ENCODE measurements around the gene AREL1.
A peak's percentile ranks its signal among the peaks of the same experiment; 100 is the strongest.

Gene AREL1

DNA sequence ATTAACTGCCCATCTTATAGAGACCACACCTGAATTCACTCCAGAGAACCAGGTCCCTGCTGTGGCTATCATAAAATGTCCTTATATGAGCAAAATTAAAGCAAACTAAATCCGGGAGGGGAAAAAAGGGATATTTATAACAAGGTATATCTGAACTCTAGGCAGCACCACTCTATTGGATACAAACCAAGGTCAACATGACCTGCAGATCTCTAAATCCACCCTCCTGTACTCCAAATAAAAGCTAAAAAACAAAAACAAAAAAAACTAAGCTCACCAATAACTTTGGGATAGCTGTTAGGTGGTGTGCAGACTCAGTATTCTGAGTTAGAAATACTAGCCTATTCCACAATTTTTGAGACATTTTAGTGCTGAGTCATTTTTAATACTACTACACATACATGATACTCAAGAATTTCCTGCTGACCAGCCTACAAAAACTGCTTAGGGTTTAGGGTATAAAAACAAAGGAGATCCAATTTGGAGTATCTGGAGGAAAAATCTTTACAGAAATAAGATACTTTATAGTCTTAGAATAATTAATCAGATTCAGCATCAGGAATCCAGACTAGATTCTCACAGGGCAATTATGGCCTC is 54.2 kb downstream of the AREL1 start:
- no peak for DNase-seq

- DNase-seq: no peak
Observed at GRCh38 chr14:74656964-74657363, 55.9 kb downstream of the AREL1 start.

DNA sequence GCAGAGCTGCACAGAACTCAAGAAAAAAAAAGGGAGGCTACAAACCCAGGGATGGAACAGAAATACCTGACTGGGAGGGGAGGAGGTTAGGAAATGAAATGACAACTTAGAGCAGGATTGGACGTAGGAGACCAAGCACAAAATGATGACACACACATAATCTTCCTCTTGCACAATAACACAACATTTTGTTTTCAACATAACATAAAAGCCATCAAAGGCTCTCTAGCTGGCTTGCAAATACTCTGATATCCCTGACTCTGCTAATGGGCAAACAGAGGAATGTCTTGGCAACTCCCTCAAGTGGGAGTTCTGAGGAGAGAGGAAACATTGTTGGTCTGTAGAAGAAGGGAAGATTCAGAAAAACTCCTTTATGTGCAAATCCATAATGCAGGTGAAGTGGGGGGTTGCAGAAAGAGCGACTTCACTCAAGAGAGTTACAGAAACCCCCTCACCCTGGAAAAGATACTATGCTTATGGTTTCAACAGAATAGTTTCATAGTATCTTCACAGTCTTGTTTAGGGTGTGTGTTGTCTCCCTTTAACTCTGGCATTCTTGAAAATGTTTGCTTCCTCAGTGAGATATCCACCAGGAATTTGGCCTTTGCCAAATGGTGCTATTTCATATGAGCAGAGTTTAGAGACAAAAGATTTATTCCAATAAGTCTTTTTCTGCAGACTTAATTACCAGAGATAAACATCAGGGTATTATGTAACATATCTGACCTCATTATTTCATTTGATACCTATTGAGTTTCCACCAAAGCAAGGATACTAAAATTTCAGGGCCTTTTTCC is 57.1 kb downstream of the AREL1 start:
- no peak for DNase-seq

GRCh38 chr14:74654931-74655330 is 57.9 kb downstream of the AREL1 start:
- DNase-seq: no peak

DNA sequence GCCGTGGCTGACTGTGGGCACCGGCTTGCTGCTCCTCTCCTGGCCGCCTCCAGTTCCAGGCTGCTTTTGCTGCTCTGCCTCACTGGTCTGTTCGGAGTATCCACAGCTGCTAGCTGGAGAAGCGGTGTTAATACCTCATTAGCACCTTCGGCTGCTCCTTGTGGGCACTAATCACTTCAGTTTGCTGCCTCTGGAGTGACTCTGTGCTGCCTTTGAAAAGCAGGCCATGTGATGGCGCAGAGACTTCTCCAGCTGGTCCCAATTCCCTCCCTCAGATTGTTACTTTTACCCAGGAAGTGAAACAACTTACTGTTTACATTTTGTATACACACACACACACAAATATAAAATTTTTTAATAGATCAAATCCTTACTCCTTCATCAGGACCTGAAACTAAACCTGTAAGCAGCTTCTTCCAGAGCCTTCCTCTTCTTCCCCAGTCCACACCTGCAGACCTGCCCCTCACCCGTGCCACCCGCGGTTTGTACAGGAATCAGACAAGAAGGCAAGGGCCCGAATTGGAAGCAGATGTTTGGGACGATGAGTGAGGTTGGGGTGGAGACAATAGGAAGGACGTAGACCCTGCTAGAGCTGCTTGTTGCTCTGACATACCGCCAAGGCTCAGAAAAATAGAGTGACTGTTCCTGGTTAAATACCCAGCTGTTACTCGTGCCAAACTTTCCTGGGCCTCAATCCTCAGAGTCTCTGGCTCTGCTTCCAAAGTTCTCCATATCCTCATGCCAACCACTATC is 59.3 kb downstream of the AREL1 start:
- DNase-seq: no peak

GRCh38 chr14:74652541-74652940 is 60.3 kb downstream of the AREL1 start:
- no peak for DNase-seq

DNA sequence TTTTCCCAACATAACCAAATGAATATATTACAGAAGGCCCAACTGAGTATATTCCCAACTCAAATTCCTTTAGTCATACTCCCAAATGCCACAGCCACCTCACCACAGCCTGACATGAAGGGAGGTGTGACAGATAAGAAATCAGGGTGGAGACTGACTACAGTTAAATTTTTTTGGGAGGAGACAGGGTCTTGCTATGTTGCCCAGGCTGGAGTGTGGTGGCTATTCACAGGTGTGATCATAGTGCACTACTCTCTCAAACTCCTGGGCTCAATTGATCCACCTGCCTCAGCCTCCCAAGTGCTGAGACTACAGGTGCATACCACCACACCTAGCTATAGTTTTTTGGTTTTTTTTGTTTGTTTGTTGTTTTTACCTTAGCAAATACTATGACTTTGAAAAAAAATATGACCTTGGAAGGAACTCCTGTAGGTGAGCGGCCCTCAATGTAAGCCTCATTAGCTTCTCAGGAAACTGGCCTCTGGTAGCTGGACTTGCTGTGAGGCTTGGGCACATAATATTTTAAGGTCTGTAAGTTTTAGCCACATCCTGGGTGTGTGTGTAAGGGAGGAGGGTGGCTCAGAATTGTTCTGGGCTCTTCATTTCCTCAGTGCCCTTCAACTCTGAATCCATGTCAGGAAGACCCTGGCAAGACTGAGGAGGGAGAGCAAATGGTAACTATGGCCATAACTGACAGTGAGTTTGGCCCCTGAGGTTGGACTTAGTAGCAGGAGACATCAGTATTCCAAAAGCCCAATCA is 61.8 kb downstream of the AREL1 start:
- DNase-seq: no peak

- no peak for DNase-seq
Observed at GRCh38 chr14:74649673-74650072, 63.2 kb downstream of the AREL1 start.

DNA sequence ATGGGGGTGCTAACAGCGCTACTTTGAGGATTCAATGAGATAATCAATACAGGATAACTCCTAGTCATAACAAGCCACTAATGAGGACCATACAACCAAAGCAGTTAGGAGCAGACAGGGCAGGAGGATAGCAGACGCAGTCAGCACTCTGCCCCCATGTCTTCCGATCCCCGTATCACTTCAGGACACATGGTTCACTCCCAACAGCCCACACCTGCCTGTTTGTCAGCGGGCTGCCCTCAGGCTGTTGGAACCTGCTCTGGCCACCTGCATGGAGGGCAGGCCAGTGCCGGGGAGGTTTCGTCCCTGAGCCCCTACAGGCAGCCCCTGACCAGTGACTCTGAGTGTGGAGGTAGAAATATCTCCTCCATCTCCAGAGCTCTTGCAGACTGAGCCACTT is 63.7 kb downstream of the AREL1 start:
- no peak for DNase-seq

DNA sequence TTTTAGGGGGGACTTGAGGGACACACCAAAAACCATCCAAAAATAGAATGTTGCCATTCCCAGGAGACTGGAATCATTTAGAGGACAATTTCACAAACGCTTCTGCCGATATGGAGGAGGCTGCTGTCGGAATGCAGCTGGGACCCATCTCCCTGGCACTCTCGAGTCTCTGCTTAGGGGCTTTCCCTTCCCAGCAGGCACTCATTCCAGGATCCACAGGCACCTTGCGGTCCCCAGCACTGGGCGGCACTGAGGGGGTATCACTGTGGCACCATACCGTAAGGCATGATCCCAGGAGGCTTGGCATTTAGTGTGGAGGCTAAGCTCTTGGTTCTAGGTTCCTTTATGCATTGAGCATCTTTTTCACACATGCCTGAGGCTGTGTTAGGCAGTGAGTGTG is 64.3 kb downstream of the AREL1 start:
- DNase-seq: no peak

- DNase-seq: peak; percentile 51
Observed at GRCh38 chr14:74647678-74648461, 65.0 kb downstream of the AREL1 start.

GRCh38 chr14:74647061-74647677 is 65.7 kb downstream of the AREL1 start:
- peak; percentile 38 for DNase-seq

DNA sequence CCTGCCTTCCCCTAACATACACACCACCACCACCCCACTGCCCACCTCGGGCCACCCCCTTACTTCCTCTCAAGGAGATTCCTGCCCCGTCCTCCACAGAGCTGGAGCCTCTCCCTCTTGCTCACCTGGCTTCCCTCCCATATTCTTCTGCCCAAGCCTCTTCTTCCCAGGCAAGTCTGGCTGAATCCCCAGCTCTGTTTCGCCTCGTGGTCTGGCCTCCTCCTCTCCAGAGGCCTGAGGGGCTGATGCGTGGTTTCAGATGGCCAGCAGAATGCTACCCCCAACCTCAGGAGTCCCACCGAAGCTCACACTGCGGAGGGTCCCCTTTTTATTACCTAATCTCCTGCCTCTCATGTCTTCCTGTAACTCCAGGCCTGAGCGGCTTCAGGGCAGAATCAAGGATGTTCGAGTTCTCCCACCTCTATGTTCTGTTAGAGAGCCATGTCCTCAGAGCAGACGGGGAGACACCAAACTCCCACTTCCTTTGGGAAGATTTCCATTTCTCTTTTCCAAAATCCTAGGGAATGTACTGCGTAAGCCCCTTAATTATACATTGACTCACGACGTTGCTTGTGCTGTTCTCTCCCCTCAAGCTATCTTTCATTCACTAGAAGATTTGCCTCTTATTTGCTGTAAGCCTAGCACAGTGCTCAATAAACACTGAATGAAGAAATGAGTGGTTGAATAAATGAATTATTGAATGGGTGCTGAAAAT is 67.0 kb downstream of the AREL1 start:
- DNase-seq: peak; percentile 47

GRCh38 chr14:74645244-74645643 is 67.6 kb downstream of the AREL1 start:
- peak; percentile 35 for DNase-seq

GRCh38 chr14:74641601-74642391 is 71.1 kb downstream of the AREL1 start:
- DNase-seq: no peak

GRCh38 chr14:74638966-74639365 is 73.9 kb downstream of the AREL1 start:
- no peak for DNase-seq

DNA sequence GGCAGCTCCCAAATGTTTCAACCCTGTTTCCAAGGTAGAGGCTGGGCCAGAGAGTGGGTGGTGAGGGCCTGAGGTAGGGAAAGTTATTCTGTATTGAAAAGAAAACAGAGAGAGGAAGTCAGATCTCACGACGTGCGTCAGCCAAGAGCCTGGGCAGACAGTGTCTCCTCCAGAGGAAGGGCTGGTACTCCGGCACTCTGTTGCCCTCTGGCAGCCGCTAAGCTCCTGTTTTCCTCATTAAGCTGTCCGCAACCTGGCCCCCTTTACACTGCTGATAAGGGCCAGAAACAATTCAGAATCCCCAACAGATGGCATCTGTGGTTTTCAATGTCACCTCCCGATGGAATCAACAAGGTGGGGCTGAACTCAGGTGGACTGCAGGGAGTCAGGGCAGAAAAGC is 74.8 kb downstream of the AREL1 start:
- DNase-seq: no peak

DNA sequence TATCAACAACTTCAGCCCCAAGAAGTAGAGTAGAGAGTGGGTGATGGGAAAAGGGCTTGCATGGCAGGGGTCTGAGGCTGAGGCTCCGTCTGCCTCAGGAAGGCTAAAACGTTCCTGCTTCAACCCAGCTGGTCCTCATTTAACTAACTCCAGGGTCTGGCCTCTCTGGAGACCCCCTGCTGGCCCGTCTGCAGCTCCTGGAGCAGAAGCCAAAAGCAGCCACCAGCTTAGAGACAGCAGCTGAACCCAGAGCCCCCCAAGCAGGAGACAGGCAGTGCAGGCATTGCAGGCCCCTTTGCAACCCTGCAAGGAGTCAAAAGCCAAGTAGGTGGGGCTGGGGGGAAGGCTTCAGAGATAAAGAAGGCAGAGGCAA is 75.7 kb downstream of the AREL1 start:
- DNase-seq: no peak

GRCh38 chr14:74636424-74637177 is 76.3 kb downstream of the AREL1 start:
- no peak for DNase-seq

DNA sequence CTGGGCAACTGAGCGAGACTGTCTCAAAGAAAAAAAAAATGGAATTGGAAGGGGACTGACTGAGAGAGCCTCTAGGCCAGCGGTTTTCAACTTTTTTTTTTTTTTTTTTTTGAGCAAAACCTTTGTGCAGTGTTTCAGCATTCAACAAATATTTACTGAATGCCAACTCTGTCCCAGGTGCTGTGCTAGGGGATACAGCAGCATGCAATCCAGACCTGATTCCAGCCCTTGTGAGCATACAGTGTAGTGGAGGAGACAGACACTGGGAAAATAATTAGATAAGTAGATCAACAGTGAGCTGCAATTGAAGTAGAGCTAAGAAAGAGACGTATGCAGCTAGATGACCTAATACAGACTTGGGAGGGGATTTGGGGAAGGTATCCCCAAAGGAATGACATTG is 77.0 kb downstream of the AREL1 start:
- DNase-seq: no peak

Data from right forelimb (tissue), 1 donor.